Uterus (tissue), 4 donors: ENCODE results near the gene TMEM14A. TPM values are rescaled to one million over a fixed set of nuclear protein-coding genes. Genes with fewer than 3 reads are reported as not detected.

Source experiments
- DNase-seq, 2 donors: peaks; one replicate each; pipeline ENCODE4 v3.0.0-alpha.2; 2019 to 2020
- H3K27ac ChIP-seq, 2 donors: fragments of 200-600 bp; sonication (generic); 1 replicate in 1 of 2; 2 replicates in 1 of 2; pipeline ENCODE4 v1.5.1; 2016 to 2018
- H3K27me3 ChIP-seq, 2 donors: fragments of 200-600 bp; sonication (generic); one replicate each; pipeline ENCODE4 v1.5.1; 2018 to 2019; ENCODE audit warnings: control low read depth in 1 of 2
- H3K36me3 ChIP-seq, 2 donors: fragments of 200-600 bp; sonication (generic); one replicate each; pipeline ENCODE4 v1.5.1; 2019; ENCODE audit warnings: control low read depth in 1 of 2
- H3K4me1 ChIP-seq, 2 donors: fragments of 200-600 bp; sonication (generic); one replicate each; pipeline ENCODE4 v1.5.1; 2018 to 2019; ENCODE audit warnings: control low read depth in 1 of 2
- H3K4me3 ChIP-seq, 2 donors: fragments of 200-600 bp; sonication (generic); 1 replicate in 1 of 2; 2 replicates in 1 of 2; pipeline ENCODE4 v1.5.1; 2018 to 2019; ENCODE audit warnings: mild to moderate bottlenecking in 1 of 2
- H3K9me3 ChIP-seq, 2 donors: fragments of 200-600 bp; sonication (generic); one replicate each; pipeline ENCODE4 v1.5.1; 2019; ENCODE audit warnings: control low read depth in 1 of 2
- POLR2A ChIP-seq, 2 donors: fragments of 450-650 bp; IDR thresholded peaks; one replicate each; pipeline ENCODE4 v1.6.1; 2016; ENCODE audit warnings: antibody characterized with exemption in 2 of 2, mild to moderate bottlenecking in 1 of 2, moderate library complexity in 1 of 2
- intact Hi-C: fragments of 100-400 bp; cut with DNase I; formaldehyde crosslinking; loops from one replicate; pipeline ENCODE4 v1.15.1; 2023; ENCODE audit warnings: low total_unique reads
- total RNA-seq, 4 donors: library from RNA; depleted of rRNA in 3 of 4; stranded (reverse); fragments of >200 nt in 3 of 4; gene quantifications; one replicate each; pipeline versions ENCODE4 v1.1.0 to v1.2.4, GENCODE V29; 2014 to 2023
- TF ChIP-seq, protein P1 (sequence below), 4 experiments: fragments of 200-600 bp in 2 of 4; fragments of 450-650 bp in 2 of 4; sonication (generic) in 2 of 4; IDR thresholded peaks; one replicate each; pipeline ENCODE4 v1.5.1; 2016 to 2019; ENCODE audit warnings: antibody characterized with exemption in 4 of 4, mild to moderate bottlenecking in 2 of 4, moderate library complexity in 1 of 4
- donor health status: DM: yes; HTN: yes; CAD: no.

TMEM14A gene
- total RNA-seq, 4 donors from 2014 or later: 9.5 to 65.0 (median 32.8) TPM

- no peaks in the 10 kb centered on the region for H3K36me3 ChIP-seq
- H3K4me3 ChIP-seq: no peak overlapping the region
- H3K27ac ChIP-seq: no peak overlapping the region
- no peaks in the 10 kb centered on the region for H3K4me1 ChIP-seq
- no peak for DNase-seq
- intact Hi-C loops: no loop called here
- H3K9me3 ChIP-seq: no peaks in the 10 kb centered on the region
- no peak for TF ChIP-seq POLR2A (IDR thresholded peaks at IDR 0.05)
- TF ChIP-seq, protein P1, sequence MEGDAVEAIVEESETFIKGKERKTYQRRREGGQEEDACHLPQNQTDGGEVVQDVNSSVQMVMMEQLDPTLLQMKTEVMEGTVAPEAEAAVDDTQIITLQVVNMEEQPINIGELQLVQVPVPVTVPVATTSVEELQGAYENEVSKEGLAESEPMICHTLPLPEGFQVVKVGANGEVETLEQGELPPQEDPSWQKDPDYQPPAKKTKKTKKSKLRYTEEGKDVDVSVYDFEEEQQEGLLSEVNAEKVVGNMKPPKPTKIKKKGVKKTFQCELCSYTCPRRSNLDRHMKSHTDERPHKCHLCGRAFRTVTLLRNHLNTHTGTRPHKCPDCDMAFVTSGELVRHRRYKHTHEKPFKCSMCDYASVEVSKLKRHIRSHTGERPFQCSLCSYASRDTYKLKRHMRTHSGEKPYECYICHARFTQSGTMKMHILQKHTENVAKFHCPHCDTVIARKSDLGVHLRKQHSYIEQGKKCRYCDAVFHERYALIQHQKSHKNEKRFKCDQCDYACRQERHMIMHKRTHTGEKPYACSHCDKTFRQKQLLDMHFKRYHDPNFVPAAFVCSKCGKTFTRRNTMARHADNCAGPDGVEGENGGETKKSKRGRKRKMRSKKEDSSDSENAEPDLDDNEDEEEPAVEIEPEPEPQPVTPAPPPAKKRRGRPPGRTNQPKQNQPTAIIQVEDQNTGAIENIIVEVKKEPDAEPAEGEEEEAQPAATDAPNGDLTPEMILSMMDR (IDR thresholded peaks at IDR 0.05): no peak
- H3K27me3 ChIP-seq: no peaks in the 10 kb centered on the region
Observed at GRCh38 chr6:52725143-52725534, 54.2 kb downstream of the TMEM14A start.

GRCh38 chr6:52725535-52726192, 54.8 kb downstream of the TMEM14A start:
- no peak for DNase-seq
- Histone ChIP-seq H3K9me3 (no peaks in the 10 kb centered on the region), H3K4me3 (no peak overlapping the region), H3K4me1 (no peaks in the 10 kb centered on the region), H3K27ac (no peak overlapping the region), H3K27me3 (no peaks in the 10 kb centered on the region), H3K36me3 (no peaks in the 10 kb centered on the region)
- intact Hi-C loops: no loop called here
- TF ChIP-seq POLR2A (IDR thresholded peaks at IDR 0.05): no peak
- TF ChIP-seq, protein P1 (IDR thresholded peaks at IDR 0.05): no peak

GRCh38 chr6:52726193-52726542, 55.3 kb downstream of the TMEM14A start:
- intact Hi-C loops: no loop called here
- Histone ChIP-seq H3K27me3 (no peaks in the 10 kb centered on the region), H3K4me3 (no peak overlapping the region), H3K4me1 (no peaks in the 10 kb centered on the region), H3K9me3 (no peaks in the 10 kb centered on the region), H3K36me3 (no peaks in the 10 kb centered on the region), H3K27ac (no peak overlapping the region)
- no peak for DNase-seq
- no peak for TF ChIP-seq POLR2A (IDR thresholded peaks at IDR 0.05)
- TF ChIP-seq, protein P1 (IDR thresholded peaks at IDR 0.05): no peak

DNA sequence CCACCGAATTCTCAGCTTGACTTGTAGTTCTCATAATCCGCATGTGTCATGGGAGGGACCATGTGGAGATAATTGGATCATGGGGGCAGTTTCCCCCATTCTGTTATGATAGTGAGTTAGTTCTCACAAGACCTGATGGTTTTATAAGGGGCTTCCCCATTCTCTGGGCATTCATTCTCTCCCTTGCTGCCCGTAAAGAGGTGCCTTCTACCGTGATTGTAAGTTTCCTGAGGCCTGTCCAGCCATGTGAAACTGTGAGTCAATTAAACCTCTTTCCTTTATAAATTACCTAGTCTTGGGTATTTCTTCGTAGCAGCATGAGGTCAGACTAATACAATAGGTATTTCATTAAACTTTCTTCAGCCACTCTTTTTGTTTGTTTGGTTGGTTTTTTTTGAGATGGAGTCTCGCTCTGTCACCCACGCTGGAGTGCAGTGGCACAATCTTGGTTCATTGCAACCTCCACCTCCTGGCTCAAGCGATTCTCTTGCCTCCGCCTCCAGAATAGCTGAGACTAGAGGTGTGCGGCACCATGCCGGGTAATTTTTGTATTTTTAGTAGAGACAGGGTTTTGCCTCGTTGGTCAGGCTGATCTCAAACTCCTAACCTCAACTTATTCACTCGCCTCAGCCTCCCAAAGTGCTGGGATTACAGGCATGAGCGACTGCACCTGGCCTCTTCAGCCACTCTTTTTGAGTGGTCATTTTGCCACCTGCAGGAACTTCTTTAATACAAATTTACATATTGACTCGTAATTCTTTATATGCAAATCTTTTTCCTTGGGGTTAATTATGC, 56.0 kb downstream of the TMEM14A start:
- TF ChIP-seq, protein P1 (IDR thresholded peaks at IDR 0.05): no peak
- TF ChIP-seq POLR2A (IDR thresholded peaks at IDR 0.05): no peak
- DNase-seq: no peak
- intact Hi-C loops: no loop called here
- H3K9me3 ChIP-seq: no peaks in the 10 kb centered on the region
- H3K36me3 ChIP-seq: no peaks in the 10 kb centered on the region
- no peak overlapping the region for H3K4me3 ChIP-seq
- H3K27me3 ChIP-seq: no peaks in the 10 kb centered on the region
- H3K4me1 ChIP-seq: no peaks in the 10 kb centered on the region
- no peak overlapping the region for H3K27ac ChIP-seq

- no peaks in the 10 kb centered on the region for H3K9me3 ChIP-seq
- no peak overlapping the region for H3K4me3 ChIP-seq
- H3K27ac ChIP-seq: no peak overlapping the region
- no peaks in the 10 kb centered on the region for H3K36me3 ChIP-seq
- no peak for DNase-seq
- H3K4me1 ChIP-seq: no peaks in the 10 kb centered on the region
- H3K27me3 ChIP-seq: no peaks in the 10 kb centered on the region
- intact Hi-C loops: no loop called here
- TF ChIP-seq, protein P1 (IDR thresholded peaks at IDR 0.05): no peak
Observed at GRCh38 chr6:52727908-52728307, 57.0 kb downstream of the TMEM14A start.
